ENCODE measurements around the gene TTBK1.

- TF ChIP-seq CTCF (conservative IDR thresholded peaks at IDR 0.05; ENCODE audit: low read depth, low read length) (no peak), POLR2A (IDR thresholded peaks at IDR 0.05; ENCODE audit: low read depth, low read length) (no peak), RAD21 (IDR thresholded peaks at IDR 0.05; ENCODE audit: low read length) (no peak), SMC3 (IDR thresholded peaks at IDR 0.05; ENCODE audit: low read depth, low read length) (no peak), MAFK (IDR thresholded peaks at IDR 0.05; ENCODE audit: low read depth, low read length) (no peak), RCOR1 (IDR thresholded peaks at IDR 0.05; ENCODE audit: insufficient replicate concordance, low read length) (no peak), BHLHE40 (IDR thresholded peaks at IDR 0.05; ENCODE audit: low read depth, low read length) (no peak), CEBPB (IDR thresholded peaks at IDR 0.05; ENCODE audit: low read depth, low read length) (no peak)
Measured at GRCh38 chr6:43292341-43292740, 49.1 kb downstream of the TTBK1 start.
